Measurements from ENCODE around the gene PKNOX2. TPM values are rescaled to one million over a fixed set of nuclear protein-coding genes. Genes with fewer than 3 reads are reported as not detected.

Gene PKNOX2
- total RNA-seq, 1 experiment from 2014 or later, result not detected

DNA sequence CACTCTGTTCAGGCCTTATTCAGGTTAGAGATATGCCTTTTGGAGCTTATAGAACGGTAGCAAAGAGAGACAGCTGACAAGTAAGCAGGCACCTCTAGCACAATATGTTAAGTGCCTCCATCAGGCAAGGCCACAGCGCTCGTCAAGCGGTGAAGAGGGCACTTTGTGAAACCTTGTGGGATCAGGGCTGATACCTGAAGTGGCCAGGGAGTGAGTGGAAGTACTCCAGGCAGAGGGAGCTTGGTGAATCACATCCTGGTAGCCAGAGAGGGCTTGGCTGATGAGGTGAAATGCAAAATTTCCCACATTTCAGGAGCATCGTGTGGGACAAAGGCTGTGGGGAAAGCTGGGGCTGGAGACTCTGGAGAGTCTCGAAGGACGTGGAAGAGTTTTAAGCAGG is 87.4 kb downstream of the PKNOX2 start:
- H3K4me1 ChIP-seq (replicated peaks), result no peaks in the 10 kb centered on the region
- H3K27ac ChIP-seq, result no peak overlapping the region
- H3K9me3 ChIP-seq (replicated peaks), result no peaks in the 10 kb centered on the region
- H3K4me3 ChIP-seq, result no peak overlapping the region
- H3K27me3 ChIP-seq (replicated peaks), result no peaks in the 10 kb centered on the region
- no peak for DNase-seq (ENCODE audit: low read depth in 1 of 2, low spot score in 2 of 2)
- H3K36me3 ChIP-seq, result no peaks in the 10 kb centered on the region

DNA sequence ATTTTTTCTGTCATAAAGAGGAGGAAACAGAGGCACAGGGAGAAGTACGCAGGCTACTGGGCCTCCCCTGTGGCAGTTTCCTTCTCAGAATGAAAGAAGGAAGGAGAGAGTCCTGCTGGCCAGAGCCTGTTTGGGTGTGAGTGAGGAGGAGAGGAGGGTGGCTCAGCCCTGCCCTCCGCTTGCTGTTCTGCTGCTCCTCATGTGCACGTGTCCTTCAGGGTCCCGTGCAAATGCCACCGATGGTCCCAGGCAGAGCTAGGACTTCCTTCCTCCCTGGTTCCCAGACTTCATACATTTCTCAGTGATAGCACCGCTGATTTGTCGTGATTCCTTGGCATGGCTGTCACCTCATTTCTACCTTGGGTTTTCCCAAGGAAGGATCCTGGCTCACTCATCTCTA is 88.7 kb downstream of the PKNOX2 start:
- no peaks in the 10 kb centered on the region for H3K27me3 ChIP-seq (replicated peaks)
- H3K4me3 ChIP-seq, result no peak overlapping the region
- no peaks in the 10 kb centered on the region for H3K36me3 ChIP-seq
- DNase-seq (ENCODE audit: low read depth in 1 of 2, low spot score in 2 of 2), result no peak
- H3K4me1 ChIP-seq (replicated peaks), result no peaks in the 10 kb centered on the region
- H3K27ac ChIP-seq, result no peak overlapping the region
- no peaks in the 10 kb centered on the region for H3K9me3 ChIP-seq (replicated peaks)

DNA sequence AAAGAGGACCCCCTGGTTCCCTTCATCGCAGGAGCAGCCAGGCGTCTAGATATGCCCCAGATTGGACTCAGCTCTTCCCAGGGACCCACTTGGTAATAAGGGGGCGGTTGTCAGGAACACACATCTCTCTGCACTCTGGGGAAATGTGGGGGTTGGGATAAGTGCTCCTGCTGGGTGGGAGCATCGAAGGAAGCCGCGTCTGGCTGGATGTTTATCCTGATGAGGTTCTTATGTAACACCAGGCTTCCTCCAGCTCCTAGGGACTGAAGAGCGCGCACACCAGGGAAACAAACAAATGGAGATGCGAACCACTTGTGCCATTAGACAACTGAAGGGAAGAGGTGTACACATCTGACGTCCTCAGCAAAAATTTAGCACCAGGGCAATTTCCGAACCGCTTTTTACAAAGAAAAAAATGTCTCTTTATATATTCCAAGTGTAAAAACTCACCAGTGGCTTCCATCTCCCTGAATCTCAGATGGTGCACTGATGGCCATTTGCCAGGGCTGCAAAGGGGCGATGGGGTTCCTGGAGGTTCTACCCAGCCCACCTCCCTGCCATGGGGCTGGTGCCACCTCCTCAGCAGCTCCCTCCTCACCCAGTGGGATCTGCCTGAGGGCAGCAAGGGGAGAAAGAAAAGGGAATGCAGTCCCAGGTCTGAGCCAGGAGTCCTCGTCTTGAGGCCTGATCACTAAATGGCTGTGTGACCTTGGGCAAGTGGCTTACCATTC is 89.4 kb downstream of the PKNOX2 start:
- H3K4me3 ChIP-seq, result no peak overlapping the region
- no peaks in the 10 kb centered on the region for H3K27me3 ChIP-seq (replicated peaks)
- no peak for DNase-seq (ENCODE audit: low read depth in 1 of 2, low spot score in 2 of 2)
- H3K27ac ChIP-seq, result no peak overlapping the region
- H3K4me1 ChIP-seq (replicated peaks), result no peaks in the 10 kb centered on the region
- H3K36me3 ChIP-seq, result no peaks in the 10 kb centered on the region
- no peaks in the 10 kb centered on the region for H3K9me3 ChIP-seq (replicated peaks)

DNA sequence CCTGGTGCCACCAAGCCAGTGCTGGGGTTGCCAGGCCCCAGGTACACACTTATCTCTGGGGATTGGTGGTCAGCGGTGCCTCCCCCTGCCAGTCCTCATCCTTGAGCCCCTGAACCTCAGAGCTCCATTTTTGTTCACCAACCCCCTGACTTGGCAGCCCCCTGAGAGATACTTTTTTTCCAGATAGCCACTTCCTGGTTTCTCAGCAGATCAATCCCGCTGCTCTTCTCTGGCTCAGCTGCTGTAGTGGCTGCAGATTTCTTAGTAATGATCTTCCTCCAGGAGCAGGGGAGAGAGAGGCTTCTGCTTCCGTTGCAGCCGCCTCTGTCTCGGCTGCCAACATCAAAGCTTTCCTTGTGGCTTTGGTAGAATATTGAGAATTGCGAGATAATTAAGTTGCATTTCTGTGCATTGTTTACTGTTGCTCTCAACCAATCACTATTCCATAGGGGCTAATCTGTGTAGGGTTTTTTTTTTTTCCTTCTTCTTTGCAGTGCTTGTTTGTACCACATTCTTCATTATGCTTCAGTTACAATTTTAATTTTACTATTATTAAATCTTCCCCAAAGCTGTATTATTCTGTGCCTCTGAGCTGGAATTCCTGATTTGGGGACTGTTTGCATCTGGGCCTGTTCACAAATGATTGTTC is 92.1 kb downstream of the PKNOX2 start:
- Histone ChIP-seq H3K27ac (no peak overlapping the region), H3K4me1 (replicated peaks) (no peaks in the 10 kb centered on the region), H3K36me3 (no peaks in the 10 kb centered on the region), H3K9me3 (replicated peaks) (no peaks in the 10 kb centered on the region), H3K4me3 (no peak overlapping the region), H3K27me3 (replicated peaks) (no peaks in the 10 kb centered on the region)
- DNase-seq (ENCODE audit: low read depth in 1 of 2, low spot score in 2 of 2), result no peak

DNA sequence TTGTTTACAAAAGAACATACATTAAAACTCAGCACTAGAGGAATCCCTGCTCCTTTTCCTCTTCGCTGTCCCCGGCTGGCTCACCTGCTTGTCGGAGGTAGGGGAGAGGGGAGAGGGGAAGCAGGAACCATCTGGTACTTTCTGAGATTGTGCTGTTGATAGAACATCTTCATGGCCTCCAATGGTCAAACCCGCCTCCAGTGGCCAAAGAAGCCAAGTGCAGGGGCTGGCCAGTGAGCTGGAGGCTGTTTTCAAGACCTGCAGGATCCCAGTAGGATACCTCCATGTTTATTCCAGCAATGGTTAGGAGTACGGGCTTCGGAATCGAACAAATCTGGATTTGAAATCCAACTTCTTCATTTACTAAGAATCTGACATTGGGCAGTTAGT is 92.6 kb downstream of the PKNOX2 start:
- no peak overlapping the region for H3K4me3 ChIP-seq
- no peaks in the 10 kb centered on the region for H3K4me1 ChIP-seq (replicated peaks)
- H3K9me3 ChIP-seq (replicated peaks), result no peaks in the 10 kb centered on the region
- no peaks in the 10 kb centered on the region for H3K36me3 ChIP-seq
- DNase-seq (ENCODE audit: low read depth in 1 of 2, low spot score in 2 of 2), result no peak
- H3K27me3 ChIP-seq (replicated peaks), result no peaks in the 10 kb centered on the region
- H3K27ac ChIP-seq, result no peak overlapping the region

DNA sequence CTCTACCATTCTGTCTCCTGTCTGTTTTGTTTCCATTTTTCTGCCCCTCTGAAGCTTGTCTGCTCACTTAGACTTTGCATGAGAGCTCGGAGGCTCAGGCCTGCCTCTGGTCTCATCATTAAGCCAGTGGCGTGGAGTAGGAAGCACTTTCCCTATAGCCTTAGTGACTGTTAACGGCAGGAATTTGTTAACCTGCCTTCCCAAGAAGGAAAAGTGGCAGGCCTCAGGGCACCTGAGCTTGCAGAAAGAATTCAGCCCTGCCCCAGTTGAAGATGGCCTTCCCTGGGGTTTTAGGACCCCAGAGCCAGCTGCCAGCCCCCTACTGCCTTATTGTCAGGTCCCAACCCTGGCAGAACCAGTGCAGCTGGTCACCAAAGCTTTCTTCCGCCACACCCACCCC is 93.2 kb downstream of the PKNOX2 start:
- no peaks in the 10 kb centered on the region for H3K4me1 ChIP-seq (replicated peaks)
- DNase-seq (ENCODE audit: low read depth in 1 of 2, low spot score in 2 of 2), result no peak
- H3K9me3 ChIP-seq (replicated peaks), result no peaks in the 10 kb centered on the region
- no peak overlapping the region for H3K27ac ChIP-seq
- H3K4me3 ChIP-seq, result no peak overlapping the region
- H3K36me3 ChIP-seq, result no peaks in the 10 kb centered on the region
- H3K27me3 ChIP-seq (replicated peaks), result no peaks in the 10 kb centered on the region

DNA sequence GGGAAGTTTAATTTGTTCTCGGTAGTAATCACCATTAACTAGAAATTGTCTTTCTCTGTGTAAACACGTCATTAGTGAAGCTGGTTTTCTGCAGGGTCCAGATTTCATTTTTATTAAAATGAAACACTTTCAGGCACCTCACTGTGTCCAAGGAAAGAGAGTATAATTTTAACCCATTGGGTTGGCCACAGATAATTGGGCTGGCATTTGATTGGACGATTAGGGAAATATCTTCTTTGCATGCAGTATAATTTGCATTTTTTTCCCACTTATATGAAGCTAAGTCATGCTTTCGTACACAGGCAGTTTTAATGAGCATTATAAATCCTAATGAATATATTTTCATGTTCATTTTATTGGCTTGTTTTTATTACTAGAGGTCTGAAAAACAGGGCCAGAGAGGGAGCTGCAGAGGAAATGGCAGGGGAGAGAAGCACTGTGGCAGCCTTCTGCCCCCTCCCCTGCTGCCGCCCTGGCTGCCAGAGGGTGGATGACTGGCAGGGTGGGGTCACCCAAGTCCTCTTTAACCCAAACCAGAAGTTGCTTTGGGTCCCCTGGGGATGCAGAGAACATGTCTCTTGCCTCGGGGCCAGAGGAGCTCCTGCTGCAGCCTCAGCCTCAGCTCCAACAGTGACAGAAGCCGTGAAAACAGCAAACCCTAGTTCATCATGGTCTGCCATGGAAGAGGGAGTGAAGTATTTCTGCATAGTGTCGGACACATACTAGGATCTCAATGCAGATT is 93.9 kb downstream of the PKNOX2 start:
- no peak overlapping the region for H3K4me3 ChIP-seq
- DNase-seq (ENCODE audit: low read depth in 1 of 2, low spot score in 2 of 2), result no peak
- H3K36me3 ChIP-seq, result no peaks in the 10 kb centered on the region
- no peaks in the 10 kb centered on the region for H3K9me3 ChIP-seq (replicated peaks)
- no peak overlapping the region for H3K27ac ChIP-seq
- H3K4me1 ChIP-seq (replicated peaks), result peaks cover 6% of the 10 kb centered on the region
- H3K27me3 ChIP-seq (replicated peaks), result no peaks in the 10 kb centered on the region

DNA sequence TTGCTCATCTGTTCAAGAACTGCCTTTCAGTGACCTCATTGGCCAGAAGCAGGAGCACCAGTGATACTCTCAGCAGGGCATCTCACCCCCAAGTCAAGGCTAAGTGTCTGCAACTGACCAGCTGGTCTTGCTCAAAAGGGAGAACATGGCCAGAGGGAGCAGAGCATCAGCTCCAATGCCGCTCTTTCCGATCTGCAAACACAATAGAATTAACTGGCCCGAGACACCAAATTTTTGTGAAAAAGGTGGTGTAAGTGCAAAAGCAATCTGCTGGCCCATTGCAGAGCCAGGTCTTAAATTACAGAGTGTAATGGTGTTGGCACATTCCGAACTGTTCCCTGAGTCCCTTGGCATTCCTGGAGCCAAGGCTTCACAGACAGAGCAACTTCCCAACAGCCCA is 97.0 kb downstream of the PKNOX2 start:
- peaks cover 10% of the 10 kb centered on the region for H3K4me1 ChIP-seq (replicated peaks)

DNA sequence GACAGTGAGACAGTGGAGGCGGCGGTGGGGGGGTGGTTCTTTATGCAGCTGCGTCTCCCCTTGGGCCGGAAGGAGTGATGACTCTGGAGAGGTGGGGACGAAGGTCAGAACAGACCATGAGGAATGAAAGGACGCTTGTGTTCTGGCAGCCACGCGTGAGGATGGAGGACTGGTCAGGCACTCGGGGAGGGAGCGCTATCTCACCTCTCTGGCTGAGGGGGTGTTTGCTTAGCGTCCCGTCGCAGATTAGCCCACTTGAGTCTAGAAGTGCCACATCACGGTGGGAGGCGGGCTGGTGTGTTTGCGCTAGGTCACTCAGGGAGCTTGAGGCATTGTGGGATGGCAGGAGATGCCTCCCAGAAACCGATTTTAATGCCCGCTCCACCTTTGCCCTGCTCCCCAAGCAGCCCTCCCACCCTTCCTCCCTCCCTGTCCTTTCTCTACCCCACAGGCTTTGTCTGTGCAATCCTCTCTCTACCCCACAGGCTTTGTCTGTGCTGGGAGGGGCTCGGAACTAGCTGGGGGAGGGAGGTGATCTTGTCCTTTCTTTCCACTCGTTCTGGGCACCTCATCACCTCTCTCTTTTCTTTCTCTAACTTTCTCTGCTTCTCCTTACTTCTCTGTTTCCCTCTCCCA is 97.8 kb downstream of the PKNOX2 start:
- Histone ChIP-seq H3K4me1 (replicated peaks) (peaks cover 10% of the 10 kb centered on the region), H3K27ac (no peak overlapping the region), H3K4me3 (no peak overlapping the region), H3K9me3 (replicated peaks) (no peaks in the 10 kb centered on the region), H3K36me3 (no peaks in the 10 kb centered on the region), H3K27me3 (replicated peaks) (no peaks in the 10 kb centered on the region)
- no peak for DNase-seq (ENCODE audit: low read depth in 1 of 2, low spot score in 2 of 2)

More for the DNA sequence above, 97.0 kb downstream of the PKNOX2 start:
- Histone ChIP-seq H3K9me3 (replicated peaks) (no peaks in the 10 kb centered on the region), H3K36me3 (no peaks in the 10 kb centered on the region), H3K27me3 (replicated peaks) (no peaks in the 10 kb centered on the region), H3K27ac (no peak overlapping the region), H3K4me3 (no peak overlapping the region)
- no peak for DNase-seq (ENCODE audit: low read depth in 1 of 2, low spot score in 2 of 2)

DNA sequence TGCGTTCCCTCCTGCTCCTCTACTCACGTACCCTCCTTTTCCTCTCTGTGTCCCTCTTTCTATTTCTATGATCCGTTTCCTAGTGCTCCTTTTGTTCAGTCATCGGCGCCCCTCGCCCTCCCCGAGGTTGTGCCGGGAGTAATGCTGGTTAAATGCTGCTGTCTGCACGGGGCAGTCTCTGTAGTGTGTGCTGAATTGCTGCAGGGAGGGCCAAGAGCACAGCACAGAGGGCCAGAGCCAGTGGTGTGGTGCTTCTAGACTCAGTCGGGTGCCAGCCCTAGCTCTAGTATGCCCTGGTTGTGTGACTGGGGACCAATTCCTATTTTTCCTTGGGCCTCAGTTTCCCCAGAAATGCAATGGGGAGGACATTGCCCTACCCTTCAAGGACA is 98.3 kb downstream of the PKNOX2 start:
- H3K36me3 ChIP-seq, result no peaks in the 10 kb centered on the region
- H3K4me3 ChIP-seq, result no peak overlapping the region
- no peaks in the 10 kb centered on the region for H3K9me3 ChIP-seq (replicated peaks)
- H3K27ac ChIP-seq, result no peak overlapping the region
- DNase-seq (ENCODE audit: low read depth in 1 of 2, low spot score in 2 of 2), result no peak
- no peaks in the 10 kb centered on the region for H3K27me3 ChIP-seq (replicated peaks)
- H3K4me1 ChIP-seq (replicated peaks), result peaks cover 10% of the 10 kb centered on the region

DNA sequence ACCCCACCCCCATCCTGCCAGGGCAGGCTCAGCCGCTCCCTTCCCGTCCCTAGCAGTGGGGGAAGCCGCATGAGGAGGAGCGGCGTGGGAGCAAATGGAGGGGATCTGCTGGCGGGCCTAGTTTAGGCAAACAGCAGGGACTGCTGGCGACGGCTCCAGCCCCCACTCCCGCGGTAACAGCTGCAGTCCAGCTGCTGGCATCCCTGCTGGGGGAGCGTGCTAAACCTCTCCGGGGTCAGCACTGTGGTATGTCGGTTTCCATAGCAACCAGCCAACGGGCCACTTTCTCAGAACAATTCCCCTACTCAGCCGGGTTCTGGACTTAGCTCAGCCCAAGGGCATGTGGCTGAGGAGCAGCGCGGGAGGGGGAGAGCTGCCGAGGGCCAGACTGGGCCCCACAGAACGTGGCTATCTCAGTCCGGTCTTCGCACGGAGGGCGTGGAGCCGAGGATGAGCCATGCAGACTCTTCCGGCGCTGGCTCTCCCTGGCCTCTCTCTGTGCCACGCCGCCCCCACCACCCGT is 98.8 kb downstream of the PKNOX2 start:
- Histone ChIP-seq H3K4me3 (no peak overlapping the region), H3K4me1 (replicated peaks) (peaks cover 10% of the 10 kb centered on the region), H3K27ac (no peak overlapping the region), H3K27me3 (replicated peaks) (no peaks in the 10 kb centered on the region), H3K36me3 (no peaks in the 10 kb centered on the region), H3K9me3 (replicated peaks) (no peaks in the 10 kb centered on the region)
- peak; percentile 40 to 64 for DNase-seq (ENCODE audit: low read depth in 1 of 2, low spot score in 2 of 2)

DNA sequence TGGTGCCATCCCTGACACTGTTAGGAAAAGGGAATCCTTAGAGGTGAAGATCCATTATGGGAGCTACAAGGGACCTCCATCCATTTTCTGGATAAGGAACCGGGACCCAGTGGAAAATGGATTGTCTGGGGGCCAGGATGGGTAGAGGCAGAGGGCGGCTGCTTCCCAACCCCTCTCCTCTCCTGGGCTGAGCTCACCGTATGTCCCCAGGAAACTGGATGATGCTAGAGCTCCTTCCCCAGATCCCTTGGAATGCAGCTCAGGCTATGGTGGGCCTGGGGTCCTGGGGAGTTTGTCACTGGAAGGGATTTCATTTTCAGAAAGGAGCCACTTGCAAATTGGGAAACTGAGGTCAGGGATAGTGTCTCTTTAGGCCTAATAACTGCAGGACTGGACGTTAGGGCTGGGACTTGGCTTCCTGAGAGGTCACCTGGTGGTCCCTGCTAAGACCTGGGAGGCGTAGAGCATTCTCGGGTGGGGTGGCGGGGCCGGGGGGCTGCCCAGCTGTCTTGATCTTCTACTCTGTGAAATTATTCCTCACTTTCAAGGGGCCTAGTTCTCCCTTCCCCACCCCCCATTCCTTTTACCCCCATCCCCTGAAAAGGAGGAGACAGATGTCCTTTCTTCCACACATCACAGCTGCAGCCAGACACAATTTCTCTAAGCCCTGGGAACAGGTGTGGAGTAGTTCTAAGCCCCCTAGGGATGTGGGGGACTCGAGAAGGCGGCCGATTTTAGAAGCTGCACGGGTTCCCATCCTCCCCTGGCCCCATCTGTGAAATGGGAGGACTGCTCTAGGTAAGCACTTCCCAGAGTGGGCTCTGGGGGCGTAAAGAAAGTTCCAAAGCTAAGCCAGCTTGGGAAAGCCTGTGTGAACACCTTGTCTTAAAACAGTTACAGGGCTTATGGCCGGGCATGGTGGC is 99.8 kb downstream of the PKNOX2 start:
- peaks cover 10% of the 10 kb centered on the region for H3K4me1 ChIP-seq (replicated peaks)
- no peaks in the 10 kb centered on the region for H3K9me3 ChIP-seq (replicated peaks)
- H3K36me3 ChIP-seq, result no peaks in the 10 kb centered on the region
- DNase-seq (ENCODE audit: low read depth in 1 of 2, low spot score in 2 of 2), result no peak
- no peak overlapping the region for H3K4me3 ChIP-seq
- no peak overlapping the region for H3K27ac ChIP-seq
- no peaks in the 10 kb centered on the region for H3K27me3 ChIP-seq (replicated peaks)

DNA sequence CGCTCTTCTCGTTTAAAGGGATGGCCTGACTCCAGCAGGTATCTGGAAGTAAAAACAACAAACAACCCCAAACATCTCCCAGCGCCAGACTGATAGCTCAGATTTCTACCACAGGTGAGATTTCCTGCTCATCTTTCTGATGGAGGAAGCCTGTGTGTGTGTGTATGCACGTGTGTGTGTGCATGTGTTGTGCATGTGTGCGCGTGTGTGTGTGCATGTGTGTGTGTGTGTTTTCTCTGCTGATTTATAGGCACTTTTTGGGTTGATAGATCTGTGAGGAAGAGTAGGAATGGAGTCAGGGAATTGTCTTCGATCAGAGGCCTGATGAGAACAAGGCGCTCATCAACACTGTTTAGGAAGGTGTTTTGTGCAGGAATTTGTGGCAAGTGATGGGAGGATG is 103.0 kb downstream of the PKNOX2 start:
- Histone ChIP-seq H3K4me3 (no peak overlapping the region), H3K27me3 (replicated peaks) (no peaks in the 10 kb centered on the region), H3K36me3 (no peaks in the 10 kb centered on the region), H3K4me1 (replicated peaks) (peaks cover 10% of the 10 kb centered on the region), H3K27ac (no peak overlapping the region), H3K9me3 (replicated peaks) (no peaks in the 10 kb centered on the region)
- no peak for DNase-seq (ENCODE audit: low read depth in 1 of 2, low spot score in 2 of 2)

Data from SJSA1 (cell line).